DND-41 (cell line): ENCODE data around the gene RAD51B.

Experiments
- ATAC-seq: fragments of 200-7000 bp; cut with Tn5 transposase; 3 replicates; pipeline ENCODE4 v1.9.1; 2021; ENCODE audit warnings: low read depth; ENCODE audit not compliant: insufficient read depth
- DNase-seq: peaks from one replicate; pipeline ENCODE4 v3.0.0-alpha.2; 2020
- H2AFZ ChIP-seq: 2 replicates; pipeline ENCODE4 v1.6.0; 2012; ENCODE audit warnings: low read depth, low read length
- H3K27ac ChIP-seq: 2 replicates; pipeline ENCODE4 v1.5.1; 2012; ENCODE audit warnings: low read length, inconsistent platforms
- H3K27me3 ChIP-seq: fragments of 200-600 bp; sonication (generic); 2 replicates; pipeline ENCODE4 v1.6.0; 2012; ENCODE audit warnings: low read length, mild to moderate bottlenecking, inconsistent platforms; ENCODE audit not compliant: insufficient read depth, poor library complexity
- H3K36me3 ChIP-seq: 2 replicates; pipeline ENCODE4 v1.5.1; 2012; ENCODE audit warnings: low read length, inconsistent platforms; ENCODE audit not compliant: insufficient read depth
- H3K4me1 ChIP-seq: 2 replicates; pipeline ENCODE4 v1.5.1; 2012; ENCODE audit warnings: mild to moderate bottlenecking, low read length; ENCODE audit not compliant: insufficient read depth
- H3K4me2 ChIP-seq: 2 replicates; pipeline ENCODE4 v1.6.0; 2012; ENCODE audit warnings: mild to moderate bottlenecking, moderate library complexity, low read length, inconsistent platforms; ENCODE audit not compliant: insufficient read depth
- H3K4me3 ChIP-seq, 2 experiments: fragments of 200-600 bp in 1 of 2; shearing (Covaris generic) in 1 of 2; 2 replicates each; pipeline ENCODE4 v1.5.1; 2012 to 2016; ENCODE audit warnings: inconsistent platforms in 2 of 2, low read length in 2 of 2, mild to moderate bottlenecking in 2 of 2, low read depth in 1 of 2, moderate library complexity in 1 of 2
- H3K79me2 ChIP-seq: 2 replicates; pipeline ENCODE4 v1.6.0; 2012; ENCODE audit warnings: low read length, inconsistent platforms; ENCODE audit not compliant: insufficient read depth
- H3K9ac ChIP-seq: 2 replicates; pipeline ENCODE4 v1.6.0; 2012; ENCODE audit warnings: low read depth, mild to moderate bottlenecking, inconsistent platforms, low read length, moderate library complexity
- H3K9me3 ChIP-seq: 2 replicates; pipeline ENCODE4 v1.5.1; 2012; ENCODE audit warnings: low read length, moderate library complexity, mild to moderate bottlenecking, inconsistent platforms; ENCODE audit not compliant: insufficient read depth, severe bottlenecking
- H4K20me1 ChIP-seq: 2 replicates; pipeline ENCODE4 v1.6.0; 2012; ENCODE audit warnings: low read length; ENCODE audit not compliant: insufficient read depth
- CTCF ChIP-seq: IDR thresholded peaks from 2 replicates; pipeline ENCODE4 v1.5.1; 2012; ENCODE audit warnings: borderline replicate concordance, low read length, moderate library complexity, mild to moderate bottlenecking; ENCODE audit not compliant: poor library complexity, severe bottlenecking; ENCODE audit errors: extremely low read depth
- EZH2 ChIP-seq: IDR thresholded peaks from 3 replicates; pipeline ENCODE4 v1.6.1; 2012; ENCODE audit warnings: borderline replicate concordance, low read depth, mild to moderate bottlenecking, moderate library complexity, low read length, inconsistent platforms; ENCODE audit not compliant: severe bottlenecking

Gene RAD51B

GRCh38 chr14:68630081-68630571 is 810.5 kb downstream of the RAD51B start:
- Histone ChIP-seq H4K20me1 (no peaks in the 10 kb centered on the region), H2AFZ (no peak overlapping the region), H3K36me3 (no peaks in the 10 kb centered on the region), H3K79me2 (no peaks in the 10 kb centered on the region), H3K4me2 (no peak overlapping the region), H3K4me3 (no peak overlapping the region), H3K4me1 (no peaks in the 10 kb centered on the region), H3K27ac (no peak overlapping the region), H3K27me3 (no peaks in the 10 kb centered on the region), H3K9ac (no peak overlapping the region), H3K9me3 (no peaks in the 10 kb centered on the region)
- TF ChIP-seq CTCF (no peak), EZH2 (no peak)
- ATAC-seq, result no peak
- no peak for DNase-seq

GRCh38 chr14:68630611-68631393 is 811.2 kb downstream of the RAD51B start:
- no peak overlapping the region for H3K9ac ChIP-seq
- no peak overlapping the region for H3K4me2 ChIP-seq
- TF ChIP-seq EZH2, result no peak
- no peak for TF ChIP-seq CTCF
- no peaks in the 10 kb centered on the region for H3K4me1 ChIP-seq
- H4K20me1 ChIP-seq, result no peaks in the 10 kb centered on the region
- no peaks in the 10 kb centered on the region for H3K79me2 ChIP-seq
- H3K27ac ChIP-seq, result no peak overlapping the region
- H3K4me3 ChIP-seq, result no peak overlapping the region
- DNase-seq, result no peak
- no peaks in the 10 kb centered on the region for H3K27me3 ChIP-seq
- H2AFZ ChIP-seq, result no peak overlapping the region
- no peaks in the 10 kb centered on the region for H3K9me3 ChIP-seq
- ATAC-seq, result no peak
- H3K36me3 ChIP-seq, result no peaks in the 10 kb centered on the region

GRCh38 chr14:68631394-68632053 is 811.9 kb downstream of the RAD51B start:
- Histone ChIP-seq H3K27ac (no peak overlapping the region), H3K9ac (no peak overlapping the region), H3K27me3 (no peaks in the 10 kb centered on the region), H2AFZ (no peak overlapping the region), H3K36me3 (no peaks in the 10 kb centered on the region), H3K4me3 (no peak overlapping the region), H3K79me2 (no peaks in the 10 kb centered on the region), H3K4me1 (no peaks in the 10 kb centered on the region), H3K9me3 (no peaks in the 10 kb centered on the region), H3K4me2 (no peak overlapping the region), H4K20me1 (no peaks in the 10 kb centered on the region)
- DNase-seq, result no peak
- ATAC-seq, result no peak
- TF ChIP-seq CTCF (no peak), EZH2 (no peak)
